COR-L47 (cell line): Measurements from ENCODE around the gene CTIF.

Source experiments
- DNase-seq: peaks from one replicate; lab custom pipeline; 2025; lab: John Stamatoyannopoulos, UW

Gene CTIF

DNA sequence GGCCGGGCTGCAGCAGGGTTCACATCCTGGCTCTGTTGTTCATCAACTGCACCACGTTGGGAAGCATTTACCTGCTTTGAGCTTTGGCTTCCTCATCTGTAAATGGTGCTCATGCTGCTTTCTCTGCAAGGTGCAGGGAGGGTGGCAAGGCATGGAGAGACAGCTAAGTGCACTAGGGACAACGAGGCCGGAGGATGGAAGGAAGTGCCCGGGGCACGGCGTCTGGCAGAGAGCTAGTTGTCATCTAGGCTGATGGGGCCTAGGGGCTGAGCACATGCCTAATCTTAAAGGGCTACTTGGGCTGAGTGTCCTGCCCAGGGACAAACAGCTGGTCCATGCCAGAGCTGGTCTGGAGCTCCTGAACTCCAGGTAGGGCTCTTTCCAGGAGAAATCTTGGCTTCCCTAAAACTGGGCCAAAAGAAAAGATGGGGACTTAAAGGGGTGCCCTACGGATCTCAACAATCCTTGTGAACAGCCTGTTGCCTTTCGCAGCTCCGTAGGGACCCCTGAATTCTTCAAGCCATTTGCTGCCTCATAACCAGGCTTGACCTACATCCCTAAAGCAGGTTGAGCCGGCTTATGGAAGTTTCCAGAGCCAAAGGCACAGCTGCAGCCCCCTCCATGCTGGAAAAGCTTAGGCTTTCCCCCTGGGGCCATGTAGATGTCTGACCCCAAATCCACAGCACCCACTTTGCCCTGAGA lies 281.1 kb downstream of the CTIF start:
- DNase-seq = no peak

DNA sequence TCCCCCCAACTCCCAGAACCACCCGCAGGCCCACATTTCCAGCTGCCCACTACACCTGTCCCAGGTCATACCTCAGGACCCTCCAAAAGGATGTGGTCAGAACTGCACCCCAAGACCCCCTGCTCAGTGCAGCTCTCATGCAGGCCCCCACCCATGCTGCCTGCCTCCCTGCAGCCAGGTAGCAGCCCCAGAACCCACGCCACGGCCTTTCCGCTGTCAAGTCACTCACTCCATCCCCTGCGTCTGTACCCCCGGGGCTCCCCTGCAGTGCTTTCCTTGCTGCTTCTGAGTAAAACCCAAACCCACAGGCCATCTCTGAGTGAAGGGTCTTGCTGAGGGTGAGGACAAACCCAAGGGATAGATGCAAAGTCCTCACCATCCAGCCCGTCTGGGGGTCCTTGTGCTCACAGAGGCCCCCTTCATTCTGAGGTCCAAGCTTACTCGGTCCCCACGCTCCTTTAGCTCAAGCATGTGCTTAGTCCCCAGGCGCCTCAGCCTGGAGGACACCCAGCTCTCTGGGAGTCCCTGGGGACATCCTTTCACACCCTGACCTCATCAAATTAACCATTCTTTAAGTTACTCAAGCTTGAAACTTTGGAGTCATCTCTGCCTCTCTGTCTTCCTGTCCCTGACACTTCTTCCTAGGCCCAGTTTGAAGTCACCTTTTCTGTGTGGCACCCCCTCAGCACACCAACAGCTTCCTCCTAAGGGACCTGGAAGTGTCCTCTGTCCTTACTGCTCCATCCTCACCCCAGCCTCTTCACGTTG lies 281.8 kb downstream of the CTIF start:
- DNase-seq = no peak

DNA sequence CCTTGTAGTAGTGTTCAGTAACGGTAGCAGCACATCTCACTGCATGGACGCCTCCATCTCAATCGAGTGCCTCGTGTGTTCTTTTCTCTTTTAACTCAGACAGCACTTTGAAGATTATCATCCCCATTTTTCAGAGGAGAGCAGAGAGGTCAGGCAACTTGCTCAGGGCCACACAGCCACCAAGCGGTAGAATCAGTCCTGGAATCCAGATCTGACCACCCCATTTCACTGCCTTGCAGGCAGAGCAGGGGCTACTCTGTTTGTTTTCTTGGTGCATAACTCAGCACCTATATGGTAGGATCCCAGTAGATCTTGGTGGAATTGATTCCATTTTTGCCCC lies 282.4 kb downstream of the CTIF start:
- DNase-seq = no peak

DNA sequence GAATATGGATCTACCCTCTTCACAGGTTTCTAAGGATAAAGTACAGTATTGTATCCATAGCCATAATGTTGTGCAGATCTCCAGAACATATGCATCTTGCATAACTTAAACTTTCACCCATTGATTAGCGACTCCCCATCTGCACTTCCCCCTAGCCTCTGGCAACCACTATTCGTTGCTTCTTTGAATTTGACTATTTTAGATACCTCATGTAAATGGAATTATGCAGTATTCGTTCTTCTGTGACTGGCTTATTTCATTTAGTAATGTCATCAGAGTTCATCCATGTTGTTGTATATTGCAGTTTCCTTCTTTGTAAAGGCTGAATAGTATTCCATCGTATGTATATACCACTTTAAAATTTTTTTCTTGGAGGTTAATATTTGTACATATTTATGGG lies 283.0 kb downstream of the CTIF start:
- no peak for DNase-seq

DNA sequence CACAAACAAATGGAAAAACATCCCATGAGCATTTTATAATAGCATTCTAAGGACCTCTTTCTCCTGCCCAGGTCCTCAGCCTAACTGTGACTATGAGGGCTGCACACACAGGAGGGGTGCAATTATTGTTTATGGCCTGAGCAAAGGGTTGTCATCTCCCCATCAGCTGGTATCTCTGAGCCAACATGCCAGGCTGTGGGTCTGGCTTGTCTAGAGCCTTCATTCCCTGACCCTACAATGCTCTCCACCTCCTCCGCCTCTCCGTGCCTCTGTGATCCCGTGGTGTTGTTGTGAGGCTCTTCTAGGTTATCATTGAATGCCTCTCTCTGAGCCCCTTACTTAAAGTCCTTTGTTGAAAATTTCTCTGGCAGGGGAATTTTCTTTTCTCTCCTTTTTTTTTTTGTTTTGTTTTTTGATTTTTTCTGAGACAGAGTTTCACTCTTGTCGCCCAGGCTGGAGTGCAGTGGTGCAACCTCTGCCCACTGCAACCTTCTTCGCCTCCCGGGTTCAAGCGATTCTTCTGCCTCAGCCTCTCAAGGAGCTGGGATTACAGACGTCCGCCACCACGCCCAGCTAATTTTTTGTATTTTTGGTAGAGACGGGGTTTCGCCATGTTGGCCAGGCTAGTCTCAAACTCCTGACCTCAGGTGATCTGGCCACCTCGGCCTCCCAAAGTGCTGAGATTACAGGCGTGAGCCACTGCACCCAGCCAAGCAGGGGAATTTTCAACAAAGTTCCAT lies 285.6 kb downstream of the CTIF start:
- no peak for DNase-seq

DNA sequence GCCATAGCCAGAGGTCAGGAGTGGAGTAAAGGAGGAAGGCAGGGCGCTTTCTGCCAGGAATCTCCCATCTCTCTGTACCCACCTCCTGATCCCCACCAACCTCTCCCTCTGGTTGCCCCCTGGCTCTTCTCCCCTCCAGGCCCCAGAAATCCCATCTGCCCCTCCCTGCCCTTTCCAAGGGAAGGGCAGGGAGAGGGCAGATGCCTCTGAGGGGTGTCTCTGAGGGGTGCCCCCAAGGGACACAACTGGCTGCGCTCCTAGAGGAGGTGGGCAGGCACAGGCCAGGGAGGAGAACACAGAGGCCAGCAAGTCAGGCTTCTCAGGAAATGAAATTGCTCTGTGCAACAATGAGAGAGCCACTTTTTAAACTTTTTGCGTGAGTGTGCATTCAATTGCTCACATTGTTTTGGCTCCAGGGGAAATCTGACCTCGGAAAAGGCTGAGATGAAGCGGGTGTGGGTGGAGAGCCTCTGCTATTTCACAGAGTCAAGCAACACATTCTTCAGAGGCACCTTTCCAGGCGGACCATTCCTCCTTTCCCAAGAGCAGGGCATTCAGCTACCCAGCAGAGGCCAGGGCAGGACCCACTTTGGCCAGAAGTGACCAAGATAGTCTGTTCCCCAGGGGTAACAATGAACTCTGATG lies 286.4 kb downstream of the CTIF start:
- no peak for DNase-seq

DNA sequence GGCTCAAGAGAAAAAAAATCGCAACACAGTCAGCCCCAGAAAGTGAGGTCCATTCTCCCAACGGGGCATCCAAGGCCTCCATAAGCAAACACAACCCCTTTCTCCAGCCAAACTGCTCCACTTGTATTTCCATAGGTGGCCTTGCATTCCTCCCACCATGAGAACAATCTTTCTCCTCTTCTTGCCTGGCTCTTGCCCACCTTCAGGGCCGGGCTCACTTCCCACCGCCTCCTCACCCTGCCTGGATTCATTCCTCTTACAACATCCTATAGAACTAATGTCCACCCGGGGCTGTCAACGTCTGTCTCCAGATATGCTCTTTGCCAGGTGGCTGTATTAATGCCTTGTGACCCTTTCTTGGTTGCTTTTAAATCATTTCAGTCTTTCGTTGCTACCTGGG lies 287.4 kb downstream of the CTIF start:
- no peak for DNase-seq

DNA sequence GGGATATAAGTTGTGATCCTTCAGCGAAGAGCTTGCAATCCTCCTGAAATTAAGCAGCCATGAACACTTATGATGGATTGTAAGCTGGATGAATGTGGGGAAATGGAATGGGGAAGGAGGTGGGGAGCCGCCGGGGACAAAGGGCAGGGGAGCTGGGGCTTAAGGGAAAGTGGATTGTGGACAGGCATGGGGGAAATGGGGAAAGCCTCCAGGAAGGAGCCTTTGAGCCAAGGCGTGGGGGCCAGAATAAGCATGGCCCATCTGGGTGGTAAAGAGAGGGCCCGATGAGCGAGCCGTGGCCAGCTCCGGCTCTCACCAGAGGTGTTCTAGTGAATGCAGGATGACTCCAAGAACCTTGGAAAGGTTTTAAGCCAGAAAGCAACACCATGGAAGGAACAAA lies 288.0 kb downstream of the CTIF start:
- DNase-seq = no peak

DNA sequence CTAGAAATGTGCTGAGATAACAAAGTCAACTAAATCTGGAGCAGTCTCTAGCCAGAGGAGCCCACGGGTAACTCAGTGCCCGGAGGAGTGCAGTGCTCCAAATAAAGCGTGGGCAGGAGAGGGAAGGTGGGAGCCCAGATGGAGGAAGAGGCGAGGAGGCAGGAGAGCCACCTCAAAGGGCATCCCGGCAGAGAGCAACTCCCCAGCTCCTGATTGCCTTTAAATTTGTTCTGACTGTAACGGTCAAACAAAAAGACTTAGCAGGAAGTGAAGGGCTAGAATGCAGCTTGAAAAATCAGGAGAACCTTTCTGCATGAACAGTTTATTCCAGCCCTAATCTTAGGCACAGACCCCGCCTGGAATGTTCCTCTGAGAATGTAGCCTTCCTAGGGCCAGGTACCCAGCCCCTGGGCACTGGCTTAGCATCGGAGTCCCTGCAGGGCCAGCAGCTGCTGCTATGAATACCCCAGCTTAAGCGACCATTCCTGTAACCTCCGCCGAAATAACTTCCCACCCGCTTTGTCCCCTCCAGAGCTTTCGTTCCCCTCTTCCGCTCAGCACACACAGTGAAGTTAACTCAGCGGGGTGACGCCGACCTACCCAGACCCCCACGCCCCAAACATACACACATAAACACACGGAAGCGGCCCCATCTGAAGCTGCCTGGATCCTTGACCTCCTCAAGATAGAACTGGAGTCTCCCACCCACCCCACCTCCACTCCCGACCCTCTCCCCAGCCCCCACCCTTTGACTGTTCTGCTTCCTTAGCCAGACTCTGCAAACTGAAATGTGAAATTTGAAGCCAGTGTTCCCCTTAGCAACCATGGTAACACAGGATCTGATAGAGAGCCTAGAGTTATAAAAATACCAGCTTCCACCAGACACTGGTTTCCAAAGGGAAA lies 288.7 kb downstream of the CTIF start:
- DNase-seq = peak; percentile 40

DNA sequence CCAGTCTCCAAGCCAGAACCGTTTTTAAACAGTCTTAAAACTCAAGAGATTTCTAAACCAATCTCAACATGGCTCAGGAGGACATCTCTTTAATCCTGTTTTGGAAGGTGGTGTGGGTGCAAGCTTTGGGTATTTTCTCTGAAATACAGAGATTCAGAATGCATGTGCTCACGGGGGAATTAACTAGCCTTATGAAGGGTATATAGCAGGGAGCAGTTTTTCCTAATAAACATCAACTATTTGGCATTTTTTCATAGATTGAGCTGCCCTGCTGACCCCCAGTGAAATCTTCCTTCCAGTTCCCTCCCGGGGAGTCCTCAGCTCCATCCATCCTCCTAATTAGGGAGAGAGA lies 289.3 kb downstream of the CTIF start:
- DNase-seq = no peak

DNA sequence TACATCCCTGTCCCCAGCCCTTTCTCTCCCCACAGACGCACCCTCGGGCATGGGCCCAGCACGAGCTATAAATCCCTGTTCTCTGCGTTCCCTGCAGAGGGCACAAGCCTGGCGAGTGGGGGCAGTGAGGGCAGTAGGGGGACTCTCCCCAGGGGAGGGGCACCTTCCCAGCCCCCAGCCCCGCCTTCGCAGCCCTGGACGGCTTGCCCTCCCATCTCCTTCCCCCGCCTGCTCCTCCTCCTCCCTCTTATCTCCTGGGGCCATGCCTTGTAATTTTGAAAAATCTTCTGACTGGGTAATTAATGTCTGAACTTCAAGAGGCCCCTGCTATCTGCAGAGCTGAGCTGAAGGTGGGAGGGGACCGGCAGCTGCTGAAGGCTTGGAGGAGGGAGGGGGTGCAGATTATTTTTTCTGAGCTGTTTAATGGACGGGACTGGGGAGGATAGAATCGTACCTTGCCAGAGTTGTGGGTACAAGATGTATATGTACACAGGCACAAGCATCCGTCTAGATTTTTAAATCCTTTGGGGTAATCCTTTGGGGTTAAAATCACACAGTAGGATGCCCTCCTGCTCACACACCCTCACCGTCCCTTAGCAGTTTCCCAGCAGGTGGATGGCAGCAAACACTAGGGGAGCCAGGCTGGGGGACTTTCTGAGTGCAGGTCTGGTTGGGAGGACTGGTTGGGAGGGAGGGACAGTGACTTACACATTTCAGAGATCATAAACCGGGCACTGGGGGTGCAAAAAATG lies 290.0 kb downstream of the CTIF start:
- no peak for DNase-seq

DNA sequence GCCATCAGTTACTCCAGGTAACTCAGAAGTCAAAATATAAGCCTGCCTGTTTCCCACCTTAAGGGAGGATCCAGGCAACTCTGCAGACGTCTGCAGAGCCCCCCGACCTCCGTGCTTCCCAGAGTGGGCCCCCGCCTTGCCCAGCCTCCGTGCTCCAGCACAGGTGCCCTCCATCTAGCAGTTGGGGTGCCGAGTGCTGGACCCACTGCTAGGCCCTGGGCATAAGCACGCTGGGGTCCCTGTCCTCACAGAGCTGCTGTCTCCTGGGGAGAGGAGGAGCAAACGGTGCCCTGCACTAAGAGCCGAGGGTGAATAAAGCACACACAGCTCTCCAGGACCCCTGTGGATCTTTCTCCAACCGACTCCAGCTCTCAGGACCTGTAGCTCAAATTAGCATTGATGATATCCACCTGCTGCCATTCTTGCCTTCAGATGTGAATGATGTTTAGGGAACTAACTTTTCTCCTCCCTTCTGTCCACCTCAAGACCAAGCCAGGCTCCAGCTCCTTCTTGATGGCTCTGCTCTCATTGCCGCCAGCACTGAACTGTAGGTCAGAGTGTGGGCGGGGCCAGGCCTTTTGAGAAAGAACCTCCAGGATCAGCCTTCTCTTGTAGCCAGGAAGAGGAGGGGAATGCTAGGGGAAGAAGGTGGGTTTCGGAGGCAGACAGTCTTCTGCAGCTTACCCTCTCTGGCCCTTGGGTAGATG lies 290.8 kb downstream of the CTIF start:
- peak; percentile 36 for DNase-seq

DNA sequence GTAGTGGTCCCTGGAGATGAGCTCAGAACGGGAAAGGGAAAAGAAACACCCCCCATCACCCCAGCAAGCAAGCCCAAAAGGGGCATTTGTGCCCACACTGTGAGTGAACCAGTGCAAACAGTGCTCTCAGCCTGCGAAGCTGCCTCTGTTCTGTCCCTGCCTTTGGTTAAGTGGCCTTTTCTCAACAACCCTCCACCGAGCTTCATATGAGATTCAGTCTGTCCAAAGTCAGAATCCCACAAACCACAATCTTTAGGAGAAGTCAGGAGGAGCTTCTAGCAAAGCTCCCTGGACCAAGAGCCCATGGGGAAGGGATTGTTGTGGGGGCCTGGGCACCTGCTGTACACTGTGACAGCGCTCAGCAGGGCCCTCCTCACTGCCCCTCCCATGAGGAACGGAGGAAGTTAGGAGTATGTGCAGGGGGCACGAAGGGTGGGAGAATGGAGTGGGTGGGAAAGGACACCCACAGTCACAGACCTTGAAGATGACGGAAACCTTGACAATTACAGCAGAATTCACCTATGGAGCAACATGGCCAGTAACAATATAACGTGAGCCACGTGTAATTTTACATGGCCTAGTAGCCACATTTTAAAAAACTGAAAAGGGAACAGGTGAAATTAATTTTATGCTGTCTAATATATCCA lies 292.4 kb downstream of the CTIF start:
- no peak for DNase-seq

DNA sequence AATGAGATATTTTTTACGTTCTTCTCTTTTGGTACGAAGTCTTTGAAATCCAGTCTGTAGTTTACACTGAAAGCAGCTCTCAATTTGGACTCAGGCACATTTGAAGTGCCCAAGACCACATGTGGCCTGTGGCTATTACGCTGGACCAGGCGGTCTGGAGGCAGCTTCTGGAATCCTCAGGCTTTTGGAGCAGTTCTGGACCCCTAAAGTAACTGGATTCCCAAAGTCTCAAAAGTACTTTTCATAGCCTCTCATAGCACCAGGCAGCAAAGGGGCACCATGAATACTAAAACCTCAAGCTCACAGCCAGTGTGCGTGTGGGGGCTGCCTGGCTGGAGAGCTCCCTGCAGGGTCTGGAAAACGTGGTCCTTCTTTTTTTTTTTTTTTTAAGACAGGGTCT lies 293.0 kb downstream of the CTIF start:
- no peak for DNase-seq

DNA sequence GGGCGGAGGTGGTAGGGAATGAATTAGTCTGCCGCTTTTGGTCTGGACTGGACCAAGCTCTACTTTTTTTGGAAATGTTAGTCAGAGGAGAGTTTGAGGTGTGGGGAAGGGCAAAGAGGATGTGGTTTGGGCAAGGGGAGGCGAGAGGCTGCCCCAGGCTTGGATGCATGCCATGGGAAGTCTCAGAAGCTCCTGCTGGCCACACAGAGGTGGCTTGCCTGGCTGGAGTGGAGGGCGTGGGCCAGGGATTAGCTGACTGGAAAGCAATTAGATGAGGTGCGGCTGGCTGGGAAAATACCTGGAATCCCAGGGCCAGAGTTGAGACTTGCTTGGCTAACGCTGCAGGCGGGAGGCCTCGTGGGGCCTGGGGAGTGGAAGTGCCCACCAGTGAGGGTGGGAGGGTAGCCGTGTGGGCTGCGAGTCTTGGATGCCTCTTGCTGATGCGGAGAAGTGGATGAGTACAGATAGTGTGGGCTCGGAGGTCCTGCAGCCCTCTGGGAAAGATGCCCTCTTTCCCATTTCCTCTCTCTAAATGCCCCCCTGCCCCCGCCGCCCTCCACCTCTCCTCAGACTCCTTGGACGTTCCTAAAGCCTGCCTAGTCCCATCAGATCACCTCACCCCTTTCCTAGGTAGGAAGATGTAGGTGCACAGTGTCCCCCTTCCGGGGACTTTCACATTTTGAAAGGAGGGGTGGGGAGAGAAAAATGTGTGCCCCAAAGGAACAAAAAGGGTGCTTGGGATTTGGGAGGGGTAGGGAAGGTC lies 294.3 kb downstream of the CTIF start:
- peak; percentile 21 for DNase-seq

DNA sequence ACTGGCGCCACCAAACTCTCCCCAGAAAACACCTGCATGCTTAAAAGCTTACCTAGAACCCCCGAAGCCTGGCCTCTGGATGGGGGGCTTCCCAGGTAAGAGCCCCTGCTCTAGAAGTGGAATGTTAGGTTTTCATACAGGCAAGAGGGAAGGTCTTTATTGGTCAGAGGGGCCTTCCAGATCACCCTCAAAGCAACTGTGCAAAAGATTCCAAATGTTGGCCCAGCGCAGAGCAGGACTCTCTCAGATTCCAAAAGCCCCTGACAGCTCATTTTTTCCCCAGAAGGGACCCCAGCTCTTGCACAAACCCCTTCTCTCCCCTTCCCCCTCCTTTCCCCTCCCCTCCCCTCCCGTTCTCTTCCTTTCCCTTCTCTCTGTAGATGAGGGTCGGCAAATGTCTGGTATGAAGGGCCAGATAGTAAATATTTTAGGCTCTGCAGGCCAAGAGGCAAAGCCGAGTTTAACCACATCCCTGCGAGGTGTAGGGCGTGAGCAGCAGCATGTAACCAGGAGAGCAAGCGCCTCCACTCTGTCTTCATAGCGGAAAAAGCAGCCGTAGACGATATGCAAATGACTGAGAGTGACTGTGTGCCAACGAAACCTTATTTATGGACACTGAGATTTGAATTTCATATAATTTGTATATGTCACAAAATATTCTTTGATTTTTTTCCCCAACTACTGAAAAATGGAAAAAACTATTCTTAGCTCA lies 295.0 kb downstream of the CTIF start:
- no peak for DNase-seq

DNA sequence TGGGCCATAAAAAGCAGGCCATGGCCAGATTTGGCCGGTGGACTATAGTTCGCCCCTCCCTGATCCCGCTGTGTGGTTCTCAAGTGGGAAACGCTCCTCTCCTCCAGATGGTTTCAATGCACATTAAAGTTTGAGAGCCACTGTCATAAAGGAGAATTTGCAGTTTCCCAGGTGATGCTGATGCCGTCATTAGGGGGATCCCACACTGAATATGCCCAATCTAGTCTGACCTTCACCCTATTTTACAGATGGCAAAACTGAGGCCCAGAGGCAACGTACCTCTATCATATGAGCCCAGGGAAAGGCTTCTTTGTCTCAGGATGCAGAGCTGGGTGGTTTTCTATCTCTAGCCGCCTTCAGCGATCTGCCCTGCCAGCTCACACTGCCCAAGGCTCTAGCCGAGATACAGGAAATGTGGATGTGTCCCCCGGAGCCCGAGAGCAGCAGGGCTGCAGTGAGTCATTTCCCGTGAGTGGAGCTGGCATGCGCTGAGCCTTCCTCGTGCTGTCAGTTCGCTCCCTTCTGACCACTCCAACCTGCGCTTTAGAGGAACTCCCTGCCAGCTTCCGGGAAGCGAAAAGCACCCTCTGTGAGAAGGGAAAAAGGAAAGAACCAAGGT lies 295.7 kb downstream of the CTIF start:
- DNase-seq = no peak

DNA sequence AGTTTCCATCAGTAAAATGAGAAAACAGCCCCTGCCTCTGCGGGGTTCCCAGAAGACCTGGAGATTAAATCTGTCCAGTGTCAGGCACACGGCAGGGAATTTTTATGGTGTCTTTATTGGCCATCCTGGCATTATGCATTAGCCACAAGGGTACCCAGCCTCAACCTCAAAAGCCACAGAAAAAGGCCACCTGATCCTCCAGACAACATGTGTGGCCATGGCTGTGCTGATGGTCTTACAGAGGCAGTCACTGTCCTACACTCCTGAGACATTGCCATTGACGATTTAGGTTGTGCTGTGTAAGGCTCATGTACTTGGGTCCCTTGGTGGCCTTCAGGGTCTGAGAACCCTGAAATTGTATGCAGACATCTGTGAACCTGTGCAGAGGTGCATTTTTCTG lies 296.3 kb downstream of the CTIF start:
- no peak for DNase-seq
